C4-2B (cell line): ENCODE results near the gene SLC27A1.
A peak's percentile ranks its signal among the peaks of the same experiment; 100 is the strongest.
"Not testable (repeated sequence)": the region's sequence is repeated elsewhere in the genome, so short reads cannot be mapped to it uniquely, and the experiment has no call there.

Experiments
- H3K27ac ChIP-seq: fragments of 450-650 bp; 2 replicates; pipeline ENCODE4 v1.5.1; 2017
- ZFX ChIP-seq: fragments of 450-650 bp; IDR thresholded peaks from 2 replicates; pipeline ENCODE4 v1.6.1; 2017
- TF ChIP-seq, protein P1 (sequence below): fragments of 450-650 bp; conservative IDR thresholded peaks from 2 replicates; pipeline ENCODE4 v1.5.1; 2017; ENCODE audit warnings: mild to moderate bottlenecking

SLC27A1 gene

GRCh38 chr19:17469092-17469480 lies 1.2 kb upstream of the SLC27A1 start:
- peak overlapping the region; percentile 55 for H3K27ac ChIP-seq
- no peak for TF ChIP-seq ZFX
- TF ChIP-seq, protein P1, sequence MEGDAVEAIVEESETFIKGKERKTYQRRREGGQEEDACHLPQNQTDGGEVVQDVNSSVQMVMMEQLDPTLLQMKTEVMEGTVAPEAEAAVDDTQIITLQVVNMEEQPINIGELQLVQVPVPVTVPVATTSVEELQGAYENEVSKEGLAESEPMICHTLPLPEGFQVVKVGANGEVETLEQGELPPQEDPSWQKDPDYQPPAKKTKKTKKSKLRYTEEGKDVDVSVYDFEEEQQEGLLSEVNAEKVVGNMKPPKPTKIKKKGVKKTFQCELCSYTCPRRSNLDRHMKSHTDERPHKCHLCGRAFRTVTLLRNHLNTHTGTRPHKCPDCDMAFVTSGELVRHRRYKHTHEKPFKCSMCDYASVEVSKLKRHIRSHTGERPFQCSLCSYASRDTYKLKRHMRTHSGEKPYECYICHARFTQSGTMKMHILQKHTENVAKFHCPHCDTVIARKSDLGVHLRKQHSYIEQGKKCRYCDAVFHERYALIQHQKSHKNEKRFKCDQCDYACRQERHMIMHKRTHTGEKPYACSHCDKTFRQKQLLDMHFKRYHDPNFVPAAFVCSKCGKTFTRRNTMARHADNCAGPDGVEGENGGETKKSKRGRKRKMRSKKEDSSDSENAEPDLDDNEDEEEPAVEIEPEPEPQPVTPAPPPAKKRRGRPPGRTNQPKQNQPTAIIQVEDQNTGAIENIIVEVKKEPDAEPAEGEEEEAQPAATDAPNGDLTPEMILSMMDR = no peak

DNA sequence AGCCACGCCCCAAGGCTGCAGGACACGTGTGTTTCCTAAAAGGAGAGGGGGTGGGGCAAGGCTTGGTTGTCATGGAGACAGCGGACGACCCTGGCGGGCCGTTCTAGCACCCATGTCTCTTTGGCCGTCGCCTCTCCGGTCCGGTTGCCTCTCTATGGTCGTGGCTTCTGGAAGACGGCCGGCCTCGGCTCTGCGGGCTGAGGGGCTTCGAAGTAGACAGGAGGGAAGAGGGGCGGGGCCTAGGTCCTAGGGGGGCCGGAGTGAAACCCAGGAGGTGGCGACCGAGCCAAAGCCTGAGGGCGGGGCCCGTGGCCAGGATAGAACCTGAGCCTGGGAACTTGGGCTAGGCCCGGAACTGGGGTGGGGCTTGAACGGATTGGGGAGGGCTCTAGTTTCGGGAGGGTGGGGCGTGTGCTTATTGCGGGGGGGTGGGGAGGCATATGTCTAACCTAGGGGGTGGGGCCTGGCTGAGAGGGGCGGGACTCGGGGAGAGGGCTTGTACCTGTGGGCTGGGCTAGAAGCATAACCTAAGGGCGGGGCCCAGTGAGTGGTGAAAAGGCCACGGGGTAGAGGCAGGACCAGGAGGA lies 750 bp upstream of the SLC27A1 start:
- TF ChIP-seq ZFX = no peak
- TF ChIP-seq, protein P1 = no peak
- peak overlapping the region; percentile 55 for H3K27ac ChIP-seq

DNA sequence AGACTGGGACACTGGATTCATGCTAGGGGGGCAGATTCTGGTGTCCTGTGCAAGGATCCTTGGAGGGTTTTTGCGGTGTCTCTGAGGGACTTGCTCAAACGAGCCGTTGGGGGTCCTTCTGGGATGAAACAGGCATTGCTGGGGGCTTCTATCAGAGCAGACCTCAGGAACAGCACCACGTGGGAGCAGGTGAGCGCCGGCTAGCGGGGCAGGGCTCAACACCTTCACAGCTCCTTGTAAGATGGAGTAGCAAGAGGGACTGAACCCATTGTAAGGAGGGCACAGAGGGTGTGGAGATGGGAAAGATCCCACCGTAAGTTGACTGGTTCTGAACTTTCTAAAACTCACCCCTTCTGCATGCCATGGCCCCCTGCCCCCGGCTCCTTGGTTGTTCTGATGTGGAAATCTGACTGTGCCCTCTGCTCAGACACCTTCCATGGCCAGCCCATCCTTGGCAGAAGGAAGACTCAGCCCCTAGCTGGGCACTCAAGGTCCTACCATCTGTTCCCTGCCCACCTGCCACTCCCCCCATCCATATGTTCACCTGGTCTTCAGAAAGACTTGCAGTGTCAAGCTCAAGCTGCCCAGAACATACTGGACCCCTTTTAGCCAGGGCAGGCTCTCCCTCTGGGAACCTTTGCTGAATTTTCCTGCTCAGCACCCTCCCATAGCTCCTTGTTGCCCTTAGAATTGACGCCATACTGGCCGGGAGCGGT lies 1.2 kb downstream of the SLC27A1 start:
- H3K27ac ChIP-seq = no peak overlapping the region
- TF ChIP-seq, protein P1 = no peak
- no peak for TF ChIP-seq ZFX

- TF ChIP-seq, protein P1 = no peak
- no peak for TF ChIP-seq ZFX
- no peak overlapping the region for H3K27ac ChIP-seq
Observed at GRCh38 chr19:17473041-17473440, 2.7 kb downstream of the SLC27A1 start.

GRCh38 chr19:17475011-17475540 lies 4.8 kb downstream of the SLC27A1 start:
- not testable (repeated sequence) for H3K27ac ChIP-seq

DNA sequence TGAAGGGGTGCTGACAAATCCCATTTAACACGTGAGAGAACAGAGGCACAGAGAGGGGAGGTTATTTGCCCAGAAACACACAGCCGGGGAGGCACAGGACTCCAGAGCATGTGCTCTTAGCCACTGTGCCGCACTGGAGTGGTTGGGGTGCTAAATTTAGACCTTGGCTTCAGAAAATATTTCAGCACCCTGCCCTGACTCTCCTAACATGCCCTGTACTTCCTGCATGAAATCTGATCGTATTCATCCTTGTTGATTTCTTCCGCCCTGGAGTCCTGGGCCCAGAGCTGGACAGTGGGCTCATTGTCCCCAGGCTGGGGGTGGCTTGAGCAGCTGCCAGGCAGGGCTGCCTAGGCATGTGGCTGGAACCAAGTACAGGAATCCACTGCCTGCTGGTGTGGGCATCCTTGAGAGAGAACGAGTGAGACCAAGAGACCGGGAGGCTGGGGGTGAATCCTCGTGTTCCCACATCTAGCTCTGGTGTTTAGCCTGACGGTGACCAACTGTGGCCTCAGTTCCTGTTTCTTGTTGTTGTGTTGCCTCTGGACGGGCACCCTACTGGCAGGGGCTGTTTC lies 5.3 kb downstream of the SLC27A1 start:
- H3K27ac ChIP-seq = no peak overlapping the region

DNA sequence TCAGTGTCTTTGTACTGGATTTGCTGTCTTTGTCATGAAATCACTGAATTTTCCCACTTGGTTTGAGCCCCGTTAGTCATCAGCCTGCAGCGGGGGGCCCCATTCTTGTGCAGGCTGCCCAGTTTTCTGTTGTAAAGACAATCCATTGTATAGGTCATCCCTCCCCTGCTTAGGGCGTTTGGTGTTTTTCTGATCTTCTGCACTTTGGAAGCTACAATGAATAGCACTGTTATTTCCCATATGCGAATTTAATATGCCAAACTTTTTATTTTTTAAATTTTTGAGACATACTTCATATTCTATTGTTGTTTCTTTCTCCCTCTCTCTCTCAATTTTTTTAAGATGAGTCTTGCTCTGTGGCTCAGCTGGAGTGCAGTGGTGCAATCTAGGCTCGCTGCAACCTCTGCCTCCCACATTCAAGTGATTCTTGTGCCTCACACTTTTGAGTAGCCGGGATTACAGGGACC lies 9.0 kb downstream of the SLC27A1 start:
- TF ChIP-seq ZFX = no peak
- TF ChIP-seq, protein P1 = no peak
- no peak overlapping the region for H3K27ac ChIP-seq

More for the DNA sequence above, 5.3 kb downstream of the SLC27A1 start:
- TF ChIP-seq, protein P1 = no peak
